Common myeloid progenitor, CD34-positive (primary cell): ENCODE results near the gene FICD.

Source experiments
- CTCF ChIA-PET: fragments of 350-600 bp; sonication (Branson Sonifier 250); formaldehyde crosslinking; loops from one replicate; lab custom pipeline; 2021; ENCODE audit warnings: antibody characterized with exemption; lab: Charles Lee
- POLR2A ChIA-PET: fragments of 350-600 bp; sonication (Branson Sonifier 250); formaldehyde crosslinking; loops from one replicate; lab custom pipeline; 2021; ENCODE audit warnings: antibody characterized with exemption; lab: Charles Lee
- DNase-seq, 3 donors: peaks; one replicate each; pipeline versions ENCODE4 v3.0.0 to v3.0.0-alpha.2; 2013
- H3K27ac ChIP-seq, 2 experiments: 1 replicate in 1 of 2; 2 replicates in 1 of 2; pipeline ENCODE4 v1.7.0; 2013; ENCODE audit warnings: inconsistent platforms in 2 of 2, low read length in 2 of 2, mild to moderate bottlenecking in 2 of 2, low read depth in 1 of 2, moderate library complexity in 1 of 2; ENCODE audit not compliant: severe bottlenecking in 2 of 2, insufficient read depth in 1 of 2, poor library complexity in 1 of 2
- H3K27me3 ChIP-seq, 5 experiments: replicated peaks in 2 of 5; 1 replicate in 3 of 5; 2 replicates in 2 of 5; pipeline versions ENCODE4 v1.6.1 to v1.7.0; 2013; ENCODE audit warnings: low read length in 4 of 5, mild to moderate bottlenecking in 2 of 5, moderate library complexity in 2 of 5, inconsistent platforms in 1 of 5; ENCODE audit not compliant: insufficient read depth in 5 of 5, control insufficient read depth in 4 of 5
- H3K36me3 ChIP-seq, 4 experiments: 1 replicate in 2 of 4; 2 replicates in 2 of 4; pipeline versions ENCODE4 v1.6.1 to v1.7.0; 2013; ENCODE audit warnings: low read length in 3 of 4, control low read depth in 1 of 4, mild to moderate bottlenecking in 1 of 4; ENCODE audit not compliant: control insufficient read depth in 4 of 4, insufficient read depth in 4 of 4
- H3K4me1 ChIP-seq, 4 experiments: 1 replicate in 3 of 4; 2 replicates in 1 of 4; pipeline versions ENCODE4 v1.6.1 to v1.7.1; 2013; ENCODE audit warnings: low read length in 3 of 4, mild to moderate bottlenecking in 3 of 4, control low read depth in 1 of 4, inconsistent platforms in 1 of 4, moderate library complexity in 1 of 4; ENCODE audit not compliant: control insufficient read depth in 4 of 4, insufficient read depth in 4 of 4; ENCODE audit errors: control extremely low read depth in 1 of 4
- H3K4me3 ChIP-seq, 7 experiments: 1 replicate in 4 of 7; 2 replicates in 3 of 7; pipeline versions ENCODE4 v1.5.1 to v1.7.0; 2013; ENCODE audit warnings: mild to moderate bottlenecking in 7 of 7, low read length in 6 of 7, moderate library complexity in 6 of 7, inconsistent platforms in 2 of 7, low read depth in 2 of 7, control low read depth in 1 of 7; ENCODE audit not compliant: insufficient read depth in 4 of 7, control insufficient read depth in 1 of 7; ENCODE audit errors: extremely low read depth in 1 of 7
- H3K9me3 ChIP-seq, 5 experiments: 1 replicate in 4 of 5; 2 replicates in 1 of 5; pipeline versions ENCODE4 v1.6.1 to v1.7.1; 2013; ENCODE audit warnings: low read length in 4 of 5, mild to moderate bottlenecking in 2 of 5, inconsistent platforms in 1 of 5, low read depth in 1 of 5, moderate library complexity in 1 of 5; ENCODE audit not compliant: control insufficient read depth in 4 of 5, insufficient read depth in 2 of 5; ENCODE audit errors: control extremely low read depth in 1 of 5
- whole genome bisulfite sequencing: methylation state at CpG from one replicate; pipeline ENCODE4 v1.1.5; 2013; ENCODE audit not compliant: insufficient coverage; 5-methylcytosine and 5-hydroxymethylcytosine counted together

FICD gene

GRCh38 chr12:108502922-108503321, 12.2 kb upstream of the FICD start:
- DNase-seq: no peak
- H3K4me1 ChIP-seq: no peaks in the 10 kb centered on the region
- H3K36me3 ChIP-seq: no peaks in the 10 kb centered on the region
- peaks cover 4 to 19% (median 12%) of the 10 kb centered on the region in 5 experiments for H3K9me3 ChIP-seq
- POLR2A ChIA-PET: no interaction called here
- WGBS: 100% methylated on average over 1 of the region's 2 CpGs
- no peak overlapping the region for H3K4me3 ChIP-seq
- CTCF ChIA-PET: interaction anchor here (0.6 to 1.4 kb wide), 3 partner anchors 19 to 269 kb away, joined by 3 to 4 read pairs (median 3); no protein-coding TSS in a partner anchor
- H3K27me3 ChIP-seq: peaks cover 0 to 7% (median 0%) of the 10 kb centered on the region in 5 experiments
- H3K27ac ChIP-seq: no peak overlapping the region

- no peak overlapping the region for H3K4me3 ChIP-seq
- H3K36me3 ChIP-seq: no peaks in the 10 kb centered on the region
- ChIA-PET CTCF (no interaction called here), POLR2A (no interaction called here)
- DNase-seq: no peak
- 87% methylated on average over 3 of the region's 7 CpGs for WGBS
- H3K9me3 ChIP-seq: peaks cover 6 to 21% (median 12%) of the 10 kb centered on the region in 5 experiments
- peaks cover 0 to 6% (median 0%) of the 10 kb centered on the region in 5 experiments for H3K27me3 ChIP-seq
- no peak overlapping the region for H3K27ac ChIP-seq
- no peaks in the 10 kb centered on the region for H3K4me1 ChIP-seq
Observed at GRCh38 chr12:108505129-108505528, 9.9 kb upstream of the FICD start.

- WGBS: 92% methylated on average over 1 of the region's 3 CpGs
- Histone ChIP-seq H3K4me3 (no peak overlapping the region), H3K27me3 (peaks cover 0 to 3% (median 0%) of the 10 kb centered on the region in 5 experiments), H3K9me3 (peaks cover 2 to 12% (median 8%) of the 10 kb centered on the region in 5 experiments), H3K4me1 (peaks cover 0 to 5% (median 4%) of the 10 kb centered on the region in 4 experiments), H3K27ac (no peak overlapping the region), H3K36me3 (no peaks in the 10 kb centered on the region)
- no peak for DNase-seq
- CTCF ChIA-PET: interaction anchor here (0.8 to 2.4 kb wide), 9 partner anchors 10 to 591 kb away, joined by 3 to 8 read pairs (median 4); no protein-coding TSS in a partner anchor
- POLR2A ChIA-PET: no interaction called here
Observed at GRCh38 chr12:108507971-108508642, 7.0 kb upstream of the FICD start.

- H3K27me3 ChIP-seq: peaks cover 0 to 3% (median 0%) of the 10 kb centered on the region in 5 experiments
- CTCF ChIA-PET: interaction anchor here (1.0 to 3.1 kb wide), 5 partner anchors 8 to 519 kb away, joined by 3 to 29 read pairs (median 3); no protein-coding TSS in a partner anchor
- H3K4me1 ChIP-seq: peaks cover 0 to 9% (median 6%) of the 10 kb centered on the region in 4 experiments
- whole genome bisulfite sequencing: no CpG with 5 or more reads among the region's 1 CpG
- no peak overlapping the region for H3K27ac ChIP-seq
- H3K4me3 ChIP-seq: no peak overlapping the region
- H3K36me3 ChIP-seq: no peaks in the 10 kb centered on the region
- POLR2A ChIA-PET: no interaction called here
- H3K9me3 ChIP-seq: peaks cover 0 to 3% (median 2%) of the 10 kb centered on the region in 5 experiments
- DNase-seq: no peak
Observed at GRCh38 chr12:108509806-108510205, 5.3 kb upstream of the FICD start.

GRCh38 chr12:108510836-108511235, 4.2 kb upstream of the FICD start:
- POLR2A ChIA-PET: no interaction called here

GRCh38 chr12:108511633-108512540, 3.2 kb upstream of the FICD start:
- peak overlapping the region in 2 of 7 experiments; percentile 8 to 12 for H3K4me3 ChIP-seq
- CTCF ChIA-PET: interaction anchor here (0.6 to 3.1 kb wide), 13 partner anchors 11 to 600 kb away, joined by 3 to 29 read pairs (median 4); no protein-coding TSS in a partner anchor
- peaks cover 0 to 4% (median 0%) of the 10 kb centered on the region in 4 experiments for H3K36me3 ChIP-seq
- peaks cover 0 to 3% (median 2%) of the 10 kb centered on the region in 5 experiments for H3K9me3 ChIP-seq
- H3K27ac ChIP-seq: no peak overlapping the region
- peaks cover 0 to 18% (median 16%) of the 10 kb centered on the region in 4 experiments for H3K4me1 ChIP-seq
- POLR2A ChIA-PET: interaction anchor here (0.5 kb wide), 1 partner anchor 447 kb away, joined by 4 read pairs; no protein-coding TSS in a partner anchor
- peak; percentile 78 to 88 (median 83) for DNase-seq
- 41% methylated on average over 12 of the region's 15 CpGs for WGBS
- H3K27me3 ChIP-seq: peaks cover 0 to 3% (median 0%) of the 10 kb centered on the region in 5 experiments

More at GRCh38 chr12:108510836-108511235, 4.2 kb upstream of the FICD start:
- CTCF ChIA-PET: interaction anchor here (0.6 to 3.1 kb wide), 6 partner anchors 53 to 783 kb away, joined by 3 to 29 read pairs (median 3); no protein-coding TSS in a partner anchor
- H3K9me3 ChIP-seq: peaks cover 0 to 3% (median 2%) of the 10 kb centered on the region in 5 experiments
- no peak for DNase-seq
- H3K4me1 ChIP-seq: peaks cover 0 to 14% (median 11%) of the 10 kb centered on the region in 4 experiments
- no peak overlapping the region for H3K27ac ChIP-seq
- H3K4me3 ChIP-seq: no peak overlapping the region
- peaks cover 0 to 3% (median 0%) of the 10 kb centered on the region in 5 experiments for H3K27me3 ChIP-seq
- no peaks in the 10 kb centered on the region for H3K36me3 ChIP-seq
- WGBS: 20% methylated on average over 1 of the region's 2 CpGs
